ENCODE data around the gene GTF3C1.

The GTF3C1 gene

GRCh38 chr16:27485811-27486210 lies 63.9 kb downstream of the GTF3C1 start:
- no peak for TF ChIP-seq CTCF (IDR thresholded peaks at IDR 0.05; ENCODE audit: low read depth, low read length)
- no peak for DNase-seq (ENCODE audit: low read depth, low spot score)
- no peak overlapping the region for H3K4me3 ChIP-seq (ENCODE audit: low read depth, low read length)
- in situ Hi-C loops (cut with HindIII; ENCODE audit: low sequenced_read_pairs): no loop called here

GRCh38 chr16:27485126-27485525 lies 64.6 kb downstream of the GTF3C1 start:
- no peak for TF ChIP-seq CTCF (IDR thresholded peaks at IDR 0.05; ENCODE audit: low read depth, low read length)
- H3K4me3 ChIP-seq (ENCODE audit: low read depth, low read length): no peak overlapping the region
- DNase-seq (ENCODE audit: low read depth, low spot score): no peak
- in situ Hi-C loops (cut with HindIII; ENCODE audit: low sequenced_read_pairs): no loop called here

- no peak for TF ChIP-seq CTCF (IDR thresholded peaks at IDR 0.05; ENCODE audit: low read depth, low read length)
Measured at GRCh38 chr16:27483624-27484023, 66.1 kb downstream of the GTF3C1 start.

GRCh38 chr16:27483088-27483437 lies 66.7 kb downstream of the GTF3C1 start:
- no peak overlapping the region for H3K4me3 ChIP-seq (ENCODE audit: low read depth, low read length)
- no peak for TF ChIP-seq CTCF (IDR thresholded peaks at IDR 0.05; ENCODE audit: low read depth, low read length)
- in situ Hi-C loops (cut with HindIII; ENCODE audit: low sequenced_read_pairs): no loop called here
- no peak for DNase-seq (ENCODE audit: low read depth, low spot score)

More at GRCh38 chr16:27483624-27484023, 66.1 kb downstream of the GTF3C1 start:
- no peak overlapping the region for H3K4me3 ChIP-seq (ENCODE audit: low read depth, low read length)
- in situ Hi-C loops (cut with HindIII; ENCODE audit: low sequenced_read_pairs): no loop called here
- DNase-seq (ENCODE audit: low read depth, low spot score): no peak

- no peak for DNase-seq (ENCODE audit: low read depth, low spot score)
- H3K4me3 ChIP-seq (ENCODE audit: low read depth, low read length): no peak overlapping the region
- no peak for TF ChIP-seq CTCF (IDR thresholded peaks at IDR 0.05; ENCODE audit: low read depth, low read length)
- in situ Hi-C loops (cut with HindIII; ENCODE audit: low sequenced_read_pairs): no loop called here
Measured at GRCh38 chr16:27482397-27483087, 67.2 kb downstream of the GTF3C1 start.

GRCh38 chr16:27481282-27481934 lies 68.3 kb downstream of the GTF3C1 start:
- DNase-seq (ENCODE audit: low read depth, low spot score): no peak
- TF ChIP-seq CTCF (IDR thresholded peaks at IDR 0.05; ENCODE audit: low read depth, low read length): no peak
- in situ Hi-C loops (cut with HindIII; ENCODE audit: low sequenced_read_pairs): no loop called here
- no peak overlapping the region for H3K4me3 ChIP-seq (ENCODE audit: low read depth, low read length)
